ENCODE measurements around the gene PIGN. TPM values are rescaled to one million over a fixed set of nuclear protein-coding genes. Genes with fewer than 3 reads are reported as not detected.

PIGN gene
- total RNA-seq, 4 donors from 2014 or later = 34.2 to 84.9 (median 40.7) TPM

GRCh38 chr18:62018759-62019041 is 168.2 kb downstream of the PIGN start:
- DNase-seq = no peak
- TF ChIP-seq CTCF (IDR thresholded peaks at IDR 0.05) = no peak
- TF ChIP-seq POLR2A (IDR thresholded peaks at IDR 0.05) = no peak
- no peaks in the 10 kb centered on the region for H3K9me3 ChIP-seq
- no peak overlapping the region for H3K4me3 ChIP-seq (replicated peaks in 1 of 3)
- 50 to 73% methylated on average over 2 of the region's 2 CpGs for WGBS, 2 donors
- H3K27me3 ChIP-seq = no peaks in the 10 kb centered on the region
- no peaks in the 10 kb centered on the region for H3K36me3 ChIP-seq
- no peaks in the 10 kb centered on the region for H3K4me1 ChIP-seq
- no peak overlapping the region for H3K27ac ChIP-seq
- intact Hi-C loops (cut with DNase I) = no loop called here

- H3K36me3 ChIP-seq = no peaks in the 10 kb centered on the region
- no peaks in the 10 kb centered on the region for H3K4me1 ChIP-seq
- intact Hi-C loops (cut with DNase I) = no loop called here
- H3K27me3 ChIP-seq = no peaks in the 10 kb centered on the region
- peak; percentile 1 to 3 for DNase-seq
- 72 to 80% methylated on average over 9 of the region's 9 CpGs for WGBS, 2 donors
- H3K4me3 ChIP-seq (replicated peaks in 1 of 3) = no peak overlapping the region
- no peak overlapping the region for H3K27ac ChIP-seq
- H3K9me3 ChIP-seq = no peaks in the 10 kb centered on the region
- TF ChIP-seq CTCF (IDR thresholded peaks at IDR 0.05) = no peak
These were observed 168.7 kb downstream of the PIGN start for GRCh38 chr18:62018034-62018758.

- Histone ChIP-seq H3K4me1 (no peaks in the 10 kb centered on the region), H3K36me3 (no peaks in the 10 kb centered on the region), H3K9me3 (no peaks in the 10 kb centered on the region), H3K4me3 (replicated peaks in 1 of 3) (no peak overlapping the region), H3K27me3 (no peaks in the 10 kb centered on the region), H3K27ac (no peak overlapping the region)
- TF ChIP-seq CTCF (IDR thresholded peaks at IDR 0.05) = no peak
- TF ChIP-seq POLR2A (IDR thresholded peaks at IDR 0.05) = no peak
- intact Hi-C loops (cut with DNase I) = no loop called here
- WGBS, 2 donors = 38 to 40% methylated on average over 6 of the region's 6 CpGs
- DNase-seq = no peak
These were observed 169.2 kb downstream of the PIGN start for GRCh38 chr18:62017618-62018017.

DNA sequence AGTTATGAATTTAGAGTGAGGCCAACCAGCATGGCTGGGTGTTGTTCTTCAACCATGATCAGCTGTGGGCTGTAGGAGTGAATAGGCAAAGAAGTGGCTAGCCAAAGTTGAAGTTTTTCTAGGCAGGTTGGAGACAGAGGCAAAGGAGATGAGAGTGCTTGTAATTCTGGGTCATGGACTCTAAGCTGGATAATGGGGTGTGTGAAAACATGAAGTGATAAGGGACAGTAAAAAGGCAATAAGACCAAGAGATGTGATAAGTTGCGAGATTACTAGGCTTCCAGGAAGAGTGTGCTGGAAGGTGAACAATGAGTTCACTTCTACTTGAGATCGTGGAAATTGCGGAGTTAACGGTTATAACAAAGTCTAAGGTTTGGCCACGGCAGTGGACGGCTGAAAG is 175.4 kb downstream of the PIGN start:
- TF ChIP-seq POLR2A (IDR thresholded peaks at IDR 0.05) = no peak
- TF ChIP-seq CTCF (IDR thresholded peaks at IDR 0.05) = no peak
- H3K4me3 ChIP-seq (replicated peaks in 1 of 3) = no peak overlapping the region
- H3K27ac ChIP-seq = no peak overlapping the region
- intact Hi-C loops (cut with DNase I) = no loop called here
- H3K36me3 ChIP-seq = no peaks in the 10 kb centered on the region
- 88 to 91% methylated on average over 6 of the region's 6 CpGs for WGBS, 2 donors
- H3K9me3 ChIP-seq = no peaks in the 10 kb centered on the region
- no peaks in the 10 kb centered on the region for H3K27me3 ChIP-seq
- H3K4me1 ChIP-seq = no peaks in the 10 kb centered on the region
- DNase-seq = no peak

DNA sequence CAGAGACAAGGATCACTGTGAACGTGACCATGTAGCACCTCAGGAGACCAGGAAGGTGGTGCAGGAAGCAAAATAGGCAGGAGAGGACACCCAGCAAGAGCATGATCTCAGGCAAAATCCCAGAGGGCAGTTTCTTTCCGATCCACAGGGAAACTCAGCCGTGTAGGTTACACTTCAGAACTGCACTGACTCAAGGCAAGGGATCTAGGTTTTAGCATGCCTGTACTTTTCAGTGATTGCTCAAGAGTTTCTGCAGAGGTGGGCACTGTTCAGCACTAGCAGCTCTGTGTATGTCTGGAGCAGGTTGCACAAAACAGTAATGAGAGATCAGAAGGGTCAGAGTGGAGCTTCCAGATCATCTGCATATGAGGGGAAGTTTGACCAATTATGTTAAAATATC is 177.3 kb downstream of the PIGN start:
- no peak overlapping the region for H3K4me3 ChIP-seq (replicated peaks in 1 of 3)
- no peaks in the 10 kb centered on the region for H3K9me3 ChIP-seq
- intact Hi-C loops (cut with DNase I) = no loop called here
- no peak for DNase-seq
- no peak for TF ChIP-seq POLR2A (IDR thresholded peaks at IDR 0.05)
- TF ChIP-seq CTCF (IDR thresholded peaks at IDR 0.05) = no peak
- H3K27ac ChIP-seq = no peak overlapping the region
- WGBS, 2 donors = 69 to 81% methylated on average over 3 of the region's 3 CpGs
- H3K4me1 ChIP-seq = no peaks in the 10 kb centered on the region
- H3K36me3 ChIP-seq = no peaks in the 10 kb centered on the region
- no peaks in the 10 kb centered on the region for H3K27me3 ChIP-seq
